OCI-LY3 (cell line): ENCODE measurements around the gene KCTD21.

Experiments
- H2AFZ ChIP-seq: fragments of 200-600, 300-600 bp; shearing (Covaris generic); 2 replicates; pipeline ENCODE4 v1.6.0; 2014; ENCODE audit warnings: antibody characterized with exemption, low read depth, low read length
- H3K27ac ChIP-seq: fragments of 200-600, 300-600 bp; sonication (generic); 2 replicates; pipeline ENCODE4 v1.5.1; 2014; ENCODE audit warnings: mild to moderate bottlenecking, low read length, moderate library complexity, mixed read lengths
- H3K27me3 ChIP-seq: fragments of 200-600, 300-600 bp; sonication (generic); 2 replicates; pipeline ENCODE4 v1.6.1; 2014; ENCODE audit warnings: low read depth, low read length, mixed read lengths
- H3K36me3 ChIP-seq: fragments of 200-600, 300-600 bp; sonication (generic); replicated peaks from 2 replicates; pipeline ENCODE3; 2014; ENCODE audit warnings: low read depth, low read length, mixed read lengths
- H3K4me1 ChIP-seq: fragments of 300-600, 200-600 bp; sonication (generic); 2 replicates; pipeline ENCODE4 v1.6.1; 2014; ENCODE audit warnings: low read length, mixed read lengths
- H3K4me2 ChIP-seq: fragments of 200-600, 300-600 bp; sonication (generic); 2 replicates; pipeline ENCODE4 v1.6.1; 2014; ENCODE audit warnings: low read length, mixed read lengths
- H3K4me3 ChIP-seq: fragments of 300-600, 200-600 bp; sonication (generic); 2 replicates; pipeline ENCODE4 v1.5.1; 2014; ENCODE audit warnings: antibody characterized with exemption, mild to moderate bottlenecking, low read length, moderate library complexity
- H3K79me2 ChIP-seq: fragments of 300-600, 200-600 bp; shearing (Covaris generic); 2 replicates; pipeline ENCODE4 v1.6.1; 2014; ENCODE audit warnings: mild to moderate bottlenecking, low read length, mixed read lengths
- H3K9ac ChIP-seq: fragments of 300-600, 200-600 bp; shearing (Covaris generic); 2 replicates; pipeline ENCODE4 v1.6.0; 2014; ENCODE audit warnings: mild to moderate bottlenecking, low read length, moderate library complexity
- H3K9me3 ChIP-seq: fragments of 200-600, 300-600 bp; shearing (Covaris generic); 2 replicates; pipeline ENCODE4 v1.6.1; 2014; ENCODE audit warnings: low read length, mixed read lengths; ENCODE audit not compliant: insufficient read depth
- H4K20me1 ChIP-seq: fragments of 200-600, 300-600 bp; sonication (generic); 2 replicates; pipeline ENCODE4 v1.6.1; 2016; ENCODE audit warnings: low read length, mixed read lengths; ENCODE audit not compliant: insufficient read depth
- EZH2phosphoT487 ChIP-seq: fragments of 200-600 bp; shearing (Covaris generic); IDR thresholded peaks from 2 replicates; pipeline ENCODE4 v1.6.1; 2018; ENCODE audit warnings: antibody characterized with exemption, mixed run types, low read depth
- TF ChIP-seq, protein P1 (sequence below): fragments of 200-600, 300-600 bp; sonication (generic); IDR thresholded peaks from 2 replicates; pipeline ENCODE4 v1.5.1; 2014; ENCODE audit warnings: antibody characterized with exemption, low read length, low read depth

KCTD21 gene

DNA sequence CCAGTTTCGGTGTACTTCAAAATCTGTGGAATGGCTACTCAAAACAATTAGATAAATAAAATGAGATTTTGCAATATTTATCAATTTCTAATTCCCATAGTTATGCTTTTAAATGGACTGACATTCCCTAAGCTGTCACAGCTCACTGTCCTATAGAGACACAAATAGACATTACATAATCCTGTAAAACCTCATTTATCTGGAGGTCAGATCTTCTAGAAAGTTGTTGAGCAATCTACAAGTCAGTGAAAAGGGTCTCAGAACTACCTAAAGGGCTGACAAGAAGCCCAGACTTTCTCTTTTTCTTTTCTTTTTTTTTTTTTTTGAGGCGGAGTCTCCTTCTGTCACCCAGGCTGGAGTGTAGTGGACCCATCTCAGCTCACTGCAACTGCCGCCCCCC lies 61.0 kb downstream of the KCTD21 start:
- H2AFZ ChIP-seq: no peak overlapping the region
- peaks cover 25% of the 10 kb centered on the region for H3K79me2 ChIP-seq
- no peaks in the 10 kb centered on the region for H4K20me1 ChIP-seq
- H3K4me2 ChIP-seq: no peak overlapping the region
- TF ChIP-seq, protein P1, sequence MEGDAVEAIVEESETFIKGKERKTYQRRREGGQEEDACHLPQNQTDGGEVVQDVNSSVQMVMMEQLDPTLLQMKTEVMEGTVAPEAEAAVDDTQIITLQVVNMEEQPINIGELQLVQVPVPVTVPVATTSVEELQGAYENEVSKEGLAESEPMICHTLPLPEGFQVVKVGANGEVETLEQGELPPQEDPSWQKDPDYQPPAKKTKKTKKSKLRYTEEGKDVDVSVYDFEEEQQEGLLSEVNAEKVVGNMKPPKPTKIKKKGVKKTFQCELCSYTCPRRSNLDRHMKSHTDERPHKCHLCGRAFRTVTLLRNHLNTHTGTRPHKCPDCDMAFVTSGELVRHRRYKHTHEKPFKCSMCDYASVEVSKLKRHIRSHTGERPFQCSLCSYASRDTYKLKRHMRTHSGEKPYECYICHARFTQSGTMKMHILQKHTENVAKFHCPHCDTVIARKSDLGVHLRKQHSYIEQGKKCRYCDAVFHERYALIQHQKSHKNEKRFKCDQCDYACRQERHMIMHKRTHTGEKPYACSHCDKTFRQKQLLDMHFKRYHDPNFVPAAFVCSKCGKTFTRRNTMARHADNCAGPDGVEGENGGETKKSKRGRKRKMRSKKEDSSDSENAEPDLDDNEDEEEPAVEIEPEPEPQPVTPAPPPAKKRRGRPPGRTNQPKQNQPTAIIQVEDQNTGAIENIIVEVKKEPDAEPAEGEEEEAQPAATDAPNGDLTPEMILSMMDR: no peak
- no peak for TF ChIP-seq EZH2phosphoT487
- H3K27me3 ChIP-seq: no peaks in the 10 kb centered on the region
- no peaks in the 10 kb centered on the region for H3K9me3 ChIP-seq
- no peaks in the 10 kb centered on the region for H3K4me1 ChIP-seq
- H3K9ac ChIP-seq: no peak overlapping the region
- no peak overlapping the region for H3K27ac ChIP-seq
- peaks cover 18% of the 10 kb centered on the region for H3K36me3 ChIP-seq
- no peak overlapping the region for H3K4me3 ChIP-seq
